Activated T-helper 2 cell treated with anti-CD3 and anti-CD28 coated beads, Interferon-gamma antibody, Interleukin-2, Interleukin-4, amounts not matched to agents 10 μg/mL and 5 μg/mL and 100 μg/mL, durations not matched to agents 14 hours and 24 hours and 36 hours (primary cell): ENCODE measurements around the gene MTMR12. TPM values are rescaled to one million over a fixed set of nuclear protein-coding genes. Genes with fewer than 3 reads are reported as not detected.
"Not testable (repeated sequence)": the region's sequence is repeated elsewhere in the genome, so short reads cannot be mapped to it uniquely, and the experiment has no call there.

Experiments used
- DNase-seq: peaks from one replicate; pipeline ENCODE4 v3.0.0; 2021; ENCODE audit warnings: low spot score
- H3K27ac Mint-ChIP-seq: one replicate; pipeline ENCODE4 v1.8.0; 2021; ENCODE audit warnings: mixed read lengths
- H3K27me3 Mint-ChIP-seq: one replicate; pipeline ENCODE4 v1.8.0; 2021; ENCODE audit warnings: low read depth, mixed read lengths
- H3K36me3 Mint-ChIP-seq: one replicate; pipeline ENCODE4 v1.8.0; 2021; ENCODE audit warnings: low read depth, mixed read lengths
- H3K4me1 Mint-ChIP-seq: one replicate; pipeline ENCODE4 v1.8.0; 2021; ENCODE audit warnings: low read depth, mixed read lengths
- H3K4me3 Mint-ChIP-seq: one replicate; pipeline ENCODE4 v1.8.0; 2021; ENCODE audit warnings: low read depth, mild to moderate bottlenecking, moderate library complexity, mixed read lengths
- H3K9me3 Mint-ChIP-seq: one replicate; pipeline ENCODE4 v1.8.0; 2021; ENCODE audit warnings: mixed read lengths
- intact Hi-C: fragments of 100-400 bp; cut with micrococcal nuclease; formaldehyde crosslinking; loops from one replicate; pipeline ENCODE4 v1.15.1; 2023
- total RNA-seq: library from RNA; stranded (reverse); gene quantifications from 2 replicates; pipeline ENCODE4 v1.2.3, GENCODE V29; 2022

MTMR12 gene
- total RNA-seq, 1 donor from 2014 or later = 23.5 TPM

DNA sequence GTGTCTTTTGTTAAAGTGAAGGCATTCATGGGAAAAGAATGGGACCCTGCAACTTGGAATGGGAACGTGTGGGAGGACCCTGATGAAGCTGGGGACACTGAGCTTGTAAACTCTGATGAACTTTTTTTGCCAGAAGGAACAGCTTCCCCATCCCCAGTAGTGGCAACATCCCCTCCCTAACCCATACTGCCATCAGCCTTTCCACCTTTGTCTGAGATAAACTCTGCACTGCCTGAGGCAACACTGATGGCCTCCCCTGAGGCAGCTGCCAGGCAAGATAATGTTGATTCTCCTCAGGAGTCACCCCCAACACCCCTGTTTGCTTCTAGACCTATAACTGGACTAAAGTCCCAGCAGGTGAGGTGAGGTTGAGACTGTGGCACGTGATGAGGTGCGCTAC, 24.6 kb downstream of the MTMR12 start:
- H3K27ac Mint-ChIP-seq, DNase-seq, H3K4me3 Mint-ChIP-seq, H3K27me3 Mint-ChIP-seq, H3K9me3 Mint-ChIP-seq, intact Hi-C loops: not testable (repeated sequence)
- H3K36me3 Mint-ChIP-seq = peaks cover 18% of the 10 kb centered on the region
- H3K4me1 Mint-ChIP-seq = peaks cover 19% of the 10 kb centered on the region

DNA sequence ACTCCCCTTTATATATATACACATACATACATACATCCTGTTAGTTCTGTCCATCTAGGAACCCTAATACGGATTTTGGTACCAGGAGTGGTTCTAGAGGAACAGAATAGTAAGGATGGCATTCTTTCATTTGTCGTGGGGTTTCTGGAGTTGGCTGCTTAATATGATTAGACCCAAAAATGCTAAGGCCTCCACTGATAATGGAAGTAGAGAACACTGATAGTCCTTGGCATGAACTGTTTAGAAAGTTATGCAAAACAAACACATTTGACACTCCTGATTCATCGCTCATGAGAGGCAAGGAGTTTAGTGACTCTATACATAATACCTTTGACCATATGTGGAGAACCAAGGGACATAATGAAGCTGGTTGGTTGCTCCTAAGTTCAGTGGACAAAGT, 25.2 kb downstream of the MTMR12 start:
- H3K9me3 Mint-ChIP-seq, H3K27me3 Mint-ChIP-seq, intact Hi-C loops, H3K4me3 Mint-ChIP-seq, H3K27ac Mint-ChIP-seq, DNase-seq: not testable (repeated sequence)
- peaks cover 21% of the 10 kb centered on the region for H3K4me1 Mint-ChIP-seq
- H3K36me3 Mint-ChIP-seq = peaks cover 14% of the 10 kb centered on the region

DNA sequence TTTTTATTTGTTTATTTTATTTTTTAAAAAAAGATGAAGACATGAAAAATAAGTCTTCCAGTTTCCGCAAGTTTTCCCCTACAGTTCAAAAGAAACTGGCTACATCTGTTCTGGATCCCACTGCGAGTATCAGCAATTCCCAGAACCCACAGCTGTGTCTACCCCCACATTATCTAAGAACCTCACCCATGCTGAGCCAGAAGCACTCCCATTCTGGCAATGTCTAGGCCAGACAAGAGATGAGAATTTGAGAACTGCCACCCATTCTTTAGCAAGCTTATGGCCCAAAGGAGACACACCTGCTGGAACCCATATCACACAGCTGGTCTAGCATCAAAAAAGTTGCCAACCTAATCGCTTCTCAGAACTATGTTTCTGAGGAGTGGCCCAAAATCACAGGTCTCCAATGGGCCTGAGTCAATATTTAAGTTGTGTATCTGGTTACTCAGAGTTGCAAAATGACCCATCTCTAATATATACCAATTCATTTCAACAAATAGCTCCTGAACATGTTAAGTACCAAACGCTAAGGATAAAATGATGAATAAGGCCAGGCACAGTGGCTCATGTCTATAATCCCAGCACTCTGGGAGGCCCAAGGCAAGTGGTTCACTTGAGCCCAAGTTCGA, 27.1 kb downstream of the MTMR12 start:
- intact Hi-C loops = no loop called here
- H3K36me3 Mint-ChIP-seq = peaks cover 21% of the 10 kb centered on the region
- DNase-seq = no peak
- peaks cover 24% of the 10 kb centered on the region for H3K4me1 Mint-ChIP-seq
- no peak overlapping the region for H3K4me3 Mint-ChIP-seq
- H3K9me3 Mint-ChIP-seq = no peaks in the 10 kb centered on the region
- H3K27me3 Mint-ChIP-seq = no peaks in the 10 kb centered on the region
- H3K27ac Mint-ChIP-seq = no peak overlapping the region

DNA sequence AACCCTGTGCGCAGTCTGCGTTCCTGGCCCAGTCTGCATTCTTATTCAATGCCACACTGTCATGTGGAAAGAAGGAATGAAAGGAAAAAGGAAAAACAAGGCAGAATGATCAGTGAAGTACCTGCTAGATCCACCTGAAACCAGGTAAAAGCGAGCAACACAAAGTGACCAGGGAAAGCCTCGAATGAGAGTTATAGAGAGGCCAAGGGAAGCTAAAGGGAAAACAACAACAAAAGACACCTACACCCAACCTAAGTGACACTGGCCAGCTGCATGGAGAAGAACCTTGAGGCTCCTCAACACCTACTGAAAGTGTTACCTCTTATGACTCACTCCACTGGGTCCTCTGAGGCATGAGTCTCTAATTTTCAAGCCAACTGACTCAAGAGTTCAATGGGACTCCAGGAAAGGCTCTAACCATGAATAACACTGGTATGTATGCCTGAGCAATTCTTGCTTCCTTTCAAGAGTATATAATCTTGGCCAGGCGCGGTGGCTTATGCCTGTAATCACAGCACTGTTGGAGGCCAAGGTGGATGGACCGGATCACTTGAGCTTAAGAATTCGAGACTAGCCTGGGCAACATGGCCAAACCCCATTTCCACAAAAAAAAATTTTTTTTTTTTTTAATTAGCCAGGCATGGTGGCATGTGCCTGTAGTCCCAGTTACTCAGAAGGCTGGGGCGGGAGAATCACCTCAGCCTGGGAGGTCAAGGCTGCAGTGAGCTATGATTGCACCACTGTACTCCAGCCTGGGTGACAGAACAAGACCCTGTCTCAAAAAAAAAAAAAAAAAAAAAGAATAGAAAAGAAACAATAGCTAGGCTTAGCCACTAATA, 29.0 kb downstream of the MTMR12 start:
- no peaks in the 10 kb centered on the region for H3K9me3 Mint-ChIP-seq
- peak overlapping the region; percentile 72 for H3K27ac Mint-ChIP-seq
- intact Hi-C loops = no loop called here
- H3K36me3 Mint-ChIP-seq = peaks cover 28% of the 10 kb centered on the region
- H3K4me3 Mint-ChIP-seq = no peak overlapping the region
- H3K27me3 Mint-ChIP-seq = no peaks in the 10 kb centered on the region
- DNase-seq = no peak
- peaks cover 38% of the 10 kb centered on the region for H3K4me1 Mint-ChIP-seq

DNA sequence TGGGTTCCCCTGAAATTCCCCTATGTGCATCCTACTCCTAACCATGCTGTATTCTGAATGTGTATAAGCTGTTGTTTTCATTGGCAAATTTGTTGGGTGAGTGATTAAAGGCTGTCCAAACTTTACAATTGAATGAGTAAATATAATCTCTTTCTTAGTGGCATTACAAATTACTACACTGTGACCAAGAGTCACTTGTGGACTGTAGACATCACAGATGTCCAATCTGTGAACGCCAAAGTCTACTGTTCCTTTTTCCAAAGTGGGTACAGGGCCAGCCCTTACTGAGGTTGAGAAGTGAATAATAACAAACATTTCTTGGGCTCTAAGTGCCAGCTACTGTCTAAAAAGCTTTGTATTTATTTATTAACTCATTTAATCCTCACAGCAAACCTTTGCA, 29.7 kb downstream of the MTMR12 start:
- DNase-seq = no peak
- Mint-ChIP-seq H3K4me1 (peaks cover 44% of the 10 kb centered on the region), H3K27me3 (no peaks in the 10 kb centered on the region), H3K36me3 (peaks cover 31% of the 10 kb centered on the region), H3K27ac (no peak overlapping the region), H3K4me3 (no peak overlapping the region), H3K9me3 (no peaks in the 10 kb centered on the region)
- intact Hi-C loops = no loop called here

DNA sequence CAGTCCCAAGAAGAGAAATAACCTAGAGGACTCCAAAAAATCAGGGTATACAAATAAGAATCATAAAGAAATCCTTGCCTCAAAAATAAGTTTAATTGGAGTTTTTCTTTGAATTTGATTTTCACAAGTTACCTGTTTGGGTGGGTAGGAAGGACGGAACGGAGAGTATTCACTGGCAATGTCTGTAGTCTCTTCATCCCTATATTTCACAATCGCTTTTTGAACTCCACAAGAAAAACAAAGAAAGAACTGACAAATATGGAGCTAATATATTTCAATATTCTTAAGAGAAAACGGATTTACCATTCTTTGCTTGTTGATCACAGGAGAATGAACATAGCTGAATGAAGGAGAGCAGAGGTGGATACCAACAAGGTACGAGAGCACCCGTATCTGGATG, 30.1 kb downstream of the MTMR12 start:
- peaks cover 48% of the 10 kb centered on the region for H3K4me1 Mint-ChIP-seq
- no peaks in the 10 kb centered on the region for H3K27me3 Mint-ChIP-seq
- no peaks in the 10 kb centered on the region for H3K9me3 Mint-ChIP-seq
- no peak overlapping the region for H3K4me3 Mint-ChIP-seq
- no peak overlapping the region for H3K27ac Mint-ChIP-seq
- H3K36me3 Mint-ChIP-seq = peaks cover 33% of the 10 kb centered on the region
- intact Hi-C loops = no loop called here
- DNase-seq = no peak

DNA sequence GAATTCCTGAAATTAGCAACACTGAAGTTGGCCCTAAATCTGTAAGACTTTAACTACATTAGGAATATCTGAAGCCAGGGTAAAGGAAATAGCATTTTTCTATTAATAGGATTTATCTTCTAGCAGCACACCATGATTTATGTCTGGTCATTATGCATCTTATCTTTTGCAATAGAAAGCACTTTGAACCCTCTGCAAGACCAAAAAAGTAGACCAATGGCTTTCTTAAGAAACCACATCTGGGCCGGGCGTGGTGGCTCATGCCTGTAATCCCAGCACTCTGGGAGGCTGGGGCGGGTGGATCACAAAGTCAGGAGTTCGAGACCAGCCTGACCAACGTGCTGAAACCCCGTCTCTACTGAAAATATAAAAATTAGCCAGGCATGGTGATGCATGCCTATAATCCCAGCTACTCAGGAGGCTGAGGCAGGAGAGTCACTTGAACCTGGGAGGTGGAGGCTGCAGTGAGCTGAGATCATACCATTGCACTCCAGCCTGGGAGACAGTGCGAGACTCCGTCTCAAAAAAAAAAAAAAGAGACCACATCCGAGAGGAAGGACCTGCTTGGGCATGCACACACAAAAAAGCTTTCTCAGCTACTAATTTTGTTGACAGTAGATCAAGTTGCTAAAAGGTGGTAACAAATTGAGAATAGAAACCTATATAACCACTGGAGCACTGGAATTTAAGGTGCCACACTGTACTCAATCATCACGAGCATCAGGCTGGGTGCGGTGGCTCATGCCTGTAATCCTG, 31.2 kb downstream of the MTMR12 start:
- H3K27me3 Mint-ChIP-seq, DNase-seq, H3K4me3 Mint-ChIP-seq, H3K9me3 Mint-ChIP-seq: not testable (repeated sequence)
- Mint-ChIP-seq H3K4me1 (peaks cover 47% of the 10 kb centered on the region), H3K27ac (peak overlapping the region; percentile 55), H3K36me3 (peaks cover 34% of the 10 kb centered on the region)
- intact Hi-C loops = loop anchor here (2.0 kb wide), 2 partner anchors 15 to 107 kb away; partner anchors contain the start of gene GOLPH3

DNA sequence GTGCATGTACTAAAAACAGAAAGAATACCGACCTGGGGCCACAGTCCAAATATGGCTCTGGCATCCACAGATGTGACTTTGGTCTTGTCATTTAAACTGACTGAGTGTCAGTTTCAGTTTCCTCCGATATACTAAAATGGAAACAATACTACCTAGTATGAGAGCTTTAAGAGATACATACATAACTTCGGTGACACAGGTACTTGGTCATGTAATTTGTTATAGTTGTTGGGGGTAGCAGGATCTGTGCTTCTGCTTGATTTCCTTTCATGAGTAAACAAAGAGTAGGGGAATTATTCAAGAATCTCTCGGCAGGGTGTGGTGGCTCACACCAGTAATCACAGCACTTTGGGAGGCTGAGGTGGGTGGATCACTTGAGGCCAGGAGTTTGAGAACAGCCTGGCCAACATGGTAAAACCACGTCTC, 32.1 kb downstream of the MTMR12 start:
- DNase-seq = no peak
- Mint-ChIP-seq H3K36me3 (peaks cover 39% of the 10 kb centered on the region), H3K4me1 (peaks cover 54% of the 10 kb centered on the region), H3K27ac (peak overlapping the region; percentile 93), H3K27me3 (no peaks in the 10 kb centered on the region), H3K4me3 (peak overlapping the region; percentile 7), H3K9me3 (no peaks in the 10 kb centered on the region)
- intact Hi-C loops = loop anchor here (1.0 to 2.0 kb wide), 3 partner anchors 16 to 106 kb away; partner anchors contain the start of gene GOLPH3

DNA sequence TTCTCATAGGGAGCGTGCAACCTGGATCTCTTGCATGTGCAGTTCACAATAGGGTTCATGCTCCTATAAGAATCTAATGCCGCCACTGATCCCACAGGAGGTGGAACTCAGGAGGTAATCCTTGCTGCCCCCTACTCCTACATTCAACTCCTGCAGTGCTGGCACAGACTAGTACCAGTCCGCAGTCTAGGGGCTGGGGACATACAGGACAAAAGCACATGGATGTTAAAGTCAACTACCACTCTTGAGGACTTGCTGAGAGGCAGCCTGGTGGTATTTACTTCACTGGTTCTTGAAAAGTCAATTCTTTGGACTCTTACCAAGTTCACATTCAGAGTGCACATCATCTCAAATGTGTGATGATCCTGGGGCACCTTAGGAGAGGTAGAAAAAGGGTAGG, 33.0 kb downstream of the MTMR12 start:
- Mint-ChIP-seq H3K27ac (peak overlapping the region; percentile 63), H3K36me3 (peaks cover 43% of the 10 kb centered on the region), H3K4me1 (peaks cover 55% of the 10 kb centered on the region), H3K4me3 (no peak overlapping the region), H3K9me3 (no peaks in the 10 kb centered on the region), H3K27me3 (no peaks in the 10 kb centered on the region)
- intact Hi-C loops = loop anchor here (1.0 to 2.0 kb wide), 3 partner anchors 17 to 105 kb away; partner anchors contain the start of gene GOLPH3
- DNase-seq = no peak

DNA sequence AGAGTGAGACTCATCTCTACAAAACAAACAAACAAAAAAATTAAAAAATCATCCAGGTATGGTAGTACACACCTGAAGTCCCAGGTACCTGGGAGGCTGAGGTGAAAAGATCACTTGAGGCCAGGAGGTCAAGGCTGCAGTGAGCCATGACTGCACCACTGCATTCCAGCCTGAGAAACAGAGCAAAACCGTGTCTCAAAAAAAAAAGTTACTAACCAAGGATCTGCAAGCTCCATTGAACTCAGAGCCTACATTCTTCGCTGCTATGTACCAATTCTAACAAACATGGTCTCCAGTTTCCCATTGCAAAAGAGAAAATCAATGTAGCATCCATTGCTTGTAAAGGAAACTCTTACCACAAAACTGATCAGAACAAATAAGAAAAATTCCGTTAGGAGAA, 33.5 kb downstream of the MTMR12 start:
- H3K9me3 Mint-ChIP-seq = no peaks in the 10 kb centered on the region
- peaks cover 55% of the 10 kb centered on the region for H3K4me1 Mint-ChIP-seq
- no peak for DNase-seq
- H3K4me3 Mint-ChIP-seq = no peak overlapping the region
- H3K27me3 Mint-ChIP-seq = no peaks in the 10 kb centered on the region
- intact Hi-C loops = no loop called here
- H3K36me3 Mint-ChIP-seq = peaks cover 48% of the 10 kb centered on the region
- peak overlapping the region; percentile 16 for H3K27ac Mint-ChIP-seq

DNA sequence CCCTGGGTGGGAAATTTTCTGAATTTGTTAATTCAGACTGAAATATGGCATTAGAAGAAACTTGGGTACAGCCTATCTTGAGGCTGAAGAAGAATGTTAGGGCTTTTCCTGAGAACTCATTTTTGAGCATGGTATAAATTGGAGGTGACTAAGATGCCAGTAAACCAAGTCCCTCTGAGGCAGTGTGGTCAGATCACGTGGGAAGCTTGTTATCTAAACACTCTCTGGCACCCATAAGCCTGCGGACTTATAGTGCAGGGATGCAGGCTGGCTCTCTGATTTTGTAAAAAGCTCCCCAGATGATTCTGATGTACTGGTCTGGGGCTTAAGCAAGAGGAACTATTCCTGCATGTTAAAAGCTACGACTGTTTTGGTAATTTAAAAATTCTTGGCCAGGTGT, 34.3 kb downstream of the MTMR12 start:
- Mint-ChIP-seq H3K27ac (peak overlapping the region; percentile 43), H3K9me3 (no peaks in the 10 kb centered on the region), H3K27me3 (no peaks in the 10 kb centered on the region), H3K4me1 (peaks cover 50% of the 10 kb centered on the region), H3K4me3 (no peak overlapping the region), H3K36me3 (peaks cover 54% of the 10 kb centered on the region)
- intact Hi-C loops = no loop called here
- no peak for DNase-seq

DNA sequence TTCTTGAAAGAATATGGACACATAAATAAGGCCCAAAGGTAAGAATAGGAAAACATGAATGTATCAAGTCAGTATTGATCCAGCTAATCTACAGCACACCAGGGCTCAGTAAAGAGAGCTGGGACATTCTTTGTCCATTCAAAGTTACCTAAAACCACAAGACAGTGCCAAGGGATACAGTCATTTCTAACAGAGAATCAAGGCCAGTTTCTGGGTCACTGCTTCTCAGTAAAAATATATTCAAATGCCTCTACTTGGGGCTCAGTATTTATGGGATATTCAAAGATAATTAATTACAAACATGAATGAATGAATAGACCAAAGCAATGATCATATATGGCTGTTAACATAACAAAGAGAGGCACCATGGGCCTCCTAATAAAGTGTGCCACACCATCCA, 34.9 kb downstream of the MTMR12 start:
- H3K4me1 Mint-ChIP-seq = peaks cover 49% of the 10 kb centered on the region
- peaks cover 60% of the 10 kb centered on the region for H3K36me3 Mint-ChIP-seq
- DNase-seq = no peak
- H3K27ac Mint-ChIP-seq = peak overlapping the region; percentile 43
- H3K9me3 Mint-ChIP-seq = no peaks in the 10 kb centered on the region
- no peak overlapping the region for H3K4me3 Mint-ChIP-seq
- intact Hi-C loops = no loop called here
- H3K27me3 Mint-ChIP-seq = no peaks in the 10 kb centered on the region
